HEK293T (cell line): ENCODE data around the gene SHISA9.

Experiments
- CTBP1 ChIP-seq: fragments of 450-650 bp; IDR thresholded peaks from 2 replicates; pipeline ENCODE4 v1.6.1; 2016; ENCODE audit warnings: borderline replicate concordance
- ELF4 ChIP-seq: fragments of 450-650 bp; IDR thresholded peaks from 2 replicates; pipeline ENCODE4 v1.6.1; 2017; ENCODE audit warnings: antibody characterized with exemption
- FOXA1 ChIP-seq: fragments of 450-650 bp; IDR thresholded peaks from 2 replicates; pipeline ENCODE4 v1.6.1; 2016; ENCODE audit warnings: mild to moderate bottlenecking
- FOXM1 ChIP-seq: fragments of 450-650 bp; IDR thresholded peaks from 2 replicates; pipeline ENCODE4 v1.6.1; 2017; ENCODE audit warnings: mild to moderate bottlenecking, borderline replicate concordance
- NFRKB ChIP-seq: fragments of 450-650 bp; IDR thresholded peaks from 2 replicates; pipeline ENCODE4 v1.6.1; 2016; ENCODE audit warnings: mild to moderate bottlenecking, moderate library complexity
- SP1 ChIP-seq: fragments of 450-650 bp; IDR thresholded peaks from 2 replicates; pipeline ENCODE4 v1.6.1; 2017
- SUZ12 ChIP-seq: fragments of 450-650 bp; IDR thresholded peaks from 2 replicates; pipeline ENCODE4 v1.6.1; 2016; ENCODE audit warnings: mild to moderate bottlenecking
- TARDBP ChIP-seq: fragments of 450-650 bp; IDR thresholded peaks from 2 replicates; pipeline ENCODE4 v1.6.1; 2016

DNA sequence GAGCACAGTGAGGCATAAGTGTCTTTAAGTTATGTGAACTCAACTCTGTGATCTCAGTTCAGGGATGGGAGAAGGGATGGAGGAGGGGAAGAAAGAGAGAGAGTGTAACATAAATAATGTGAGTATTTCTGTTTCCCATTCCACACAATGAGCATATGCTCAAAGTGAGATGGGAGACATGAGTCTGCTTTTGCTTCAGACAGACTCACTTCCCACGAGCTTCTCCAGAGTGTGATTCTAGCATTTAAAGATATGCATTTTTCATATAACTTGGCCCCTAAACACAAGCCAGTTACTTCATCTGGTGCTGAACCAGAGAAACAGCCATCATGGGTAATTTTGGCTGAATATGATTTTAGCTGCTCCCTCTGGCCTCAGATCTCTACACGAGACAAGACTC, 35.0 kb downstream of the SHISA9 start:
- TF ChIP-seq TARDBP, result no peak
- no peak for TF ChIP-seq SUZ12
- TF ChIP-seq FOXM1, result no peak
- TF ChIP-seq ELF4, result no peak
- no peak for TF ChIP-seq CTBP1
- TF ChIP-seq NFRKB, result no peak
- TF ChIP-seq FOXA1, result no peak
- no peak for TF ChIP-seq SP1
